GM12864 (cell line): ENCODE measurements around the gene DNAL1.
"Not testable (repeated sequence)": the region's sequence is repeated elsewhere in the genome, so short reads cannot be mapped to it uniquely, and the experiment has no call there.

Experiments used
- DNase-seq: peaks from one replicate; pipeline ENCODE4 v3.0.0-alpha.2; 2011; ENCODE audit warnings: low read depth
- H3K4me3 ChIP-seq: 2 replicates; pipeline ENCODE4 v1.5.1; 2011; ENCODE audit warnings: mild to moderate bottlenecking, low read depth, low read length, control low read depth
- TF ChIP-seq, protein P1 (sequence below): IDR thresholded peaks from 2 replicates; pipeline ENCODE4 v1.5.1; 2011; ENCODE audit warnings: low read depth, mild to moderate bottlenecking, moderate library complexity, low read length, control low read depth, inconsistent platforms; ENCODE audit errors: missing control alignments

DNAL1 gene

DNA sequence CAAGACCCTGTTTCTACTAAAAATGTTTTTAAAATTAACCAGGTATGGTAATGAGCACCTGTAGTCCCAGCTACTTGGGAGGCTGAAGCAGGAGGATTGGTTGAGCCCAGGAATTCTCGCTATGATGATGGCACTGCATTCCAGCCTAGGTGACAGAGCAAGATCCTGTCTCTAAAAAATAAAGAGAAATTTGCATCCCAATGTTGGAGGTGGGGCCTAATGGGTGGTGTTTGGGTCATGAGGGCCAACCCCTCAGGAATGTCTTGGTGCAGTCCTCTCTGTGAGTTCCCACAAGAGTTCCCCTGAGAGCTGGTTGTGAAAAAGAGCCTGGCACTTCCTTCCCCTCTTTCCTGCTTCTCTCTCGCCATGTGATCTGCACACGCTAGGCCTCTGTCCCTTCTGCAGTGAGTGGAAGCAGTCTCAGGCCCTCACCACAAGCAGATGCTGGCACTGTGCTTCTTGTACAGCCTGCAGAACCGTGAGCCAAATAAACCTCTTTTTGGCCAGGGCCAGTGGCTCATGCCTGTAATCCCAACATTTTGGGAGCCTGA is 21.2 kb upstream of the DNAL1 start:
- TF ChIP-seq, protein P1, sequence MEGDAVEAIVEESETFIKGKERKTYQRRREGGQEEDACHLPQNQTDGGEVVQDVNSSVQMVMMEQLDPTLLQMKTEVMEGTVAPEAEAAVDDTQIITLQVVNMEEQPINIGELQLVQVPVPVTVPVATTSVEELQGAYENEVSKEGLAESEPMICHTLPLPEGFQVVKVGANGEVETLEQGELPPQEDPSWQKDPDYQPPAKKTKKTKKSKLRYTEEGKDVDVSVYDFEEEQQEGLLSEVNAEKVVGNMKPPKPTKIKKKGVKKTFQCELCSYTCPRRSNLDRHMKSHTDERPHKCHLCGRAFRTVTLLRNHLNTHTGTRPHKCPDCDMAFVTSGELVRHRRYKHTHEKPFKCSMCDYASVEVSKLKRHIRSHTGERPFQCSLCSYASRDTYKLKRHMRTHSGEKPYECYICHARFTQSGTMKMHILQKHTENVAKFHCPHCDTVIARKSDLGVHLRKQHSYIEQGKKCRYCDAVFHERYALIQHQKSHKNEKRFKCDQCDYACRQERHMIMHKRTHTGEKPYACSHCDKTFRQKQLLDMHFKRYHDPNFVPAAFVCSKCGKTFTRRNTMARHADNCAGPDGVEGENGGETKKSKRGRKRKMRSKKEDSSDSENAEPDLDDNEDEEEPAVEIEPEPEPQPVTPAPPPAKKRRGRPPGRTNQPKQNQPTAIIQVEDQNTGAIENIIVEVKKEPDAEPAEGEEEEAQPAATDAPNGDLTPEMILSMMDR = no peak
- DNase-seq = no peak
- no peak overlapping the region for H3K4me3 ChIP-seq

DNA sequence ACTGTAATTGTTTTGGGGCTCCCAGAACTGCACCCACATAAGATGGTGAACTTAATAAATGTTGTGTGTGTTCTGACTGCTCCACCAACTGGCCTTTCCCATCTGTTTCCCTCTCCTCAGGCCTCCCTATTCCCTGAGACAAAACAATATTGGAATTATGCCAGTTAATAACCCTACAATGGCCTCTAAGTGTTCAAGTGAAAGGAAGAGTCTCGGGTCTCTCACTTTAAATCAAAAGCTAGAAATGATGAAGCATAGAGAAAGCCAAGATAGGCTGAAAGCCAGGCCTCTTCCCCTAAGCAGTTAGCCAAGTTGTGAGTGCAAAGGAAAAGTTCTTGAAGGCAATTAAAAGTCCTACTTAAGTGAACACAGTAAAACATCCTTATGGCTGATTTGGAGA is 19.1 kb upstream of the DNAL1 start:
- no peak for DNase-seq
- no peak overlapping the region for H3K4me3 ChIP-seq
- TF ChIP-seq, protein P1 = no peak

DNA sequence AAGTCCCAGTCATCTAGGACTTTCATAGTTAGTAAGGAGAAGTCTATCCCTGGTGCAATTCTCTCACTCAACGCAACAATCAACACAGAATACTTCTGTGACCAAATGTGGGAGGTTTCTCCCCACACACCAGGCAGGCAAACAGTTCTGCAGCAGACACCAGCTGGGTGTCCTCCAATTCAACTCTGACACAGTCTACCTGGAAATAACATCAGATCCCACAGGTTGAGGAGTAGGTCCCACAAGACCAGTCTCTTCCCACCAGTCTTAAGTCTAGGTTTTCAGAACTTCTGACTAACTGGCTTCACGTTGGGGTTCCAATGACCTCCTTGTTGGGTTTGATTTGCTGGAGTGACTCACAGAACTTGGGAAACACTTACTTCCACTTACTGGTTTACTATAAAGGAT is 17.6 kb upstream of the DNAL1 start:
- DNase-seq = no peak
- no peak overlapping the region for H3K4me3 ChIP-seq
- TF ChIP-seq, protein P1 = no peak

DNA sequence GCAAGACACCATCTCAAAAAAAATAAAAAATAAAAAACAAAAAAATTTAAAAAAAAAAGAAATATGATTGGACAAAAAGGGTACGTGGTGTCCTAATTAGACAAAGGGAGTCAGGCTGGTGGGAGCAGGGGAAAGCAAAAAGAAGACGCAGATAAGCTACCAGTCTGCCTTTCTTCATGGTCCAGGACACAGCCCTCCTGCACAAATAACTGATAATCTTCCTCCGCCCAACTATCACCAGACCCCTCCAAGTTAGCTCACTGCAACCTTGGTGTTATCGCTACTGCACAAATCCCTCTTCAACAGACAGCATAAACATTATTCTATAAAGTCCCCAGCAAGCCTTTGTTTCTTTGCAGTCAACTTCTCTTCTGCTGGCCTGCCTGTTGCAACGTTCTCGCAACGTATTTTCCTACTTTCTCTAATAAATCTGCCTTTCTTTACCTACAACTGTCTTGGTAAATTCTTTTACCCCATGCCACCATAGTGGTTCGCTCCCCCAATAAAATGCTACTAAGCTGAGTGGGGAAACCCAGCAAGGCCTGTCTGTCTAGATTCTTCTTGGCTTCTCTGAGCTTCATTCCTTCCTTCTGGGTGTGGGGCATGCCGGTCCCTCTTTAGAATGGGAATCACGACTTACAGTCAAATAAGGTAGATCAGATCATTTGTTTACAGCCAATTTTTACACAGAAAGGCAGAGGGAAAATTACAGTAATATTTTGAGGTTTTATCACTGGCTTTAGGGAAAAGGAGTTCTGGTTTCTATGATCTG is 14.6 kb upstream of the DNAL1 start:
- H3K4me3 ChIP-seq = no peak overlapping the region
- TF ChIP-seq, protein P1 = no peak
- DNase-seq = no peak

DNA sequence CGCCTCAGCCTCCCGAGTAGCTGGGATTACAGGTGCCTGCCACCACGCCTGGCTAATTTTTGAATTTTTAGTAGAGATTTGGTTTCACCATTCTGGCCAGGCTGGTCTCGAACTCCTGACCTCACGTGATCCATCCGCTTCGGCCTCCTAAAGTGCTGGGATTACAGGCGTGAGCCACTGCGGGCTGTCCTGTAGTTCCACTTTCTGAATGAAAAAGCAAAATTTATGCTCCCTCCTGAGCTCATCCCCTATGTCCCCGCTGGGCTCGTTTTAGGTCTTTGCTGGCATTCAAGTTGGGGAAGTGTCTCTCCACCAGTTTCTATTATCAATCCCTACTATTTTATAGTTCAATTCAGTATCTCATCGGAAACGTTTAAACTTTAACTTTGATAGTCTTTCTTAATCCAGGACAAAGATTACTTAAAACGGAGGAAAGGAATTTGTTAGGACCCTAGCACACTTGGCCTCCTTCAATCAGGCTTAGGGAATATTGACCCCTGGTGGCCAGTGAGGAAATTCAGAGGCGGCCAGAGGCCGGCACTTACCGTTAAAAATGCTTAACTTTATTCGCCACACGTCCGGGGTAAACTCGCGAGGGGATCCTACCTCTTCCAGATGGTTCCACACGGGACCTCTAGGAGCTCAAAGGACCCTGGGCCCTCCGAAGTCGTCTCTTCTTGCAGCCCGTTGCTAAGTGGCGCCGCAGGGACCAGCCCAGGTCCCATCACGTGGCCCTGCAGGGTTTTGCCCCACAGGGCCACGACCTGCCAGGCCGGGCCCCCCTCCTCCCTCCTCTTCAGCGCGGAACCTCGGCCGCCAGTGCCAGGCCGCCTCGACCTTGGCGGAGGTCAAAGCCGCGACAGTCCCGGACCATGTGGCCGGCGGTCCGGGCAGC is 11.4 kb upstream of the DNAL1 start:
- H3K4me3 ChIP-seq = peak overlapping the region; percentile 52
- DNase-seq = no peak
- TF ChIP-seq, protein P1 = peak; percentile 85

DNA sequence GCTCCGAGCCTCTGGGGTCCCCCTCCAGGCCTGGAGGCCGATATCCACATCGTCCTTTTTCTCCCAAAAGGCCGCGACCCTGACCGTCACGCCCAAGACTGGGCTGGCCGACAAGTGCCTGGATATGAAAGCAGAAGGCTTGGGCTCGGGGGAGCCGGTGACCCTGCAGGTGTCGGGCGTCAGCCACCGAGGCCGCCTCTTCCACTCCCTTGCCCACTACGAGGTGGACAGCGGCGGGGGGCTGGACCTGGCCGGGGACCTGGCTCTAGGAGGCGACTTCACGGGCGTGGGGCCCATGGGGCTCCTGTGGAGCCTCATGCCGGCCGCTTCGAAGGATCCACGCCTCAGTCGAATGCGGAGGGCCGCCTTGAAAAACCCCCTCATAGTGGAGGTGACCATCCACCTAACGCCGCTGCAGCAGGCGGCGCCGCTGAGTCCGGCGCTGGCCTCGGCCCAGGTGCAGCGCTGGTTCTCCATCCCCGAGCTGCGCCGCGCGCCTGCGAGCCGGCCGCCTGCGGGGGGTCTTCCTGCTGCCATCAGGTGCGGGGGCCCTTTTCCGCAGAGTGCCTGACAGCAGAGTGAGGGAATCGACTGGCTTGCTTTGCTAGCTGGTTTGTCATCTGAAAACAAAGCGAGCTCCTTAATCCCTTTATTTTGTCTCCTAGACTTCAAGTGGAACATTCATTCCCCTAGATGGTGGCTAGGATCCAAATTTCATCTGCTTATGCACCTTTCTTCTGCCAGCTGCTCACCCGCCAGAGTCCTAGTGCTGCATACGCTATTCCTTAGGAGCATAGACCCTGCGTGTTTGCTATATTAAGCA is 10.6 kb upstream of the DNAL1 start:
- no peak for DNase-seq
- TF ChIP-seq, protein P1 = peak; percentile 13
- H3K4me3 ChIP-seq = peak overlapping the region; percentile 52

DNA sequence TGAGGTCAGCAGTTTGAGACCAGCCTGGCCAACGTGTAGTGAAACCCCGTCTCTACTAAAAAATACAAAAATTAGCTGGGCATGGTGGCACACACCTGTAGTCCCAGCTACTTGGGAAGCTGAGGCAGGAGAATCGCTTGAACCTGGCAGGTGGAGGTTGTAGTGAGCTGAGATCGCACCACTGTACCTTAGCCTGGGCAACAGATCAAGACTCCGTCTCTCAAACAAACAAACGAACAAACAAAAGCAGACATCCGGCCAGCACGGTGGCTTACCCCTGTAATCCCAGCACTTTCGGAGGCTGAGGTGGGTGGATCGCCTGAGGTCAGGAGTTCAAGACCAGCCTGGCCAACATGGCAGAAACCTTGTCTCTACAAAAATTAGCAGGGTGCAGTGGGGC is 8.4 kb upstream of the DNAL1 start:
- not testable (repeated sequence) for DNase-seq, H3K4me3 ChIP-seq
